AG04449 (cell line): ENCODE measurements around the gene SNAP47.

Experiments used
- CTCF ChIA-PET: fragments of 350-600 bp; formaldehyde crosslinking; extraction: SDS; loops from one replicate; lab custom pipeline; 2021; ENCODE audit warnings: antibody characterized with exemption; lab: Yijun Ruan, JAX
- POLR2A ChIA-PET: fragments of 400-600, 350-600 bp; formaldehyde crosslinking; extraction: SDS; loops from one replicate; lab custom pipeline; 2020; ENCODE audit warnings: antibody characterized with exemption, inconsistent platforms; lab: Yijun Ruan, JAX
- DNase-seq: peaks from one replicate; pipeline ENCODE4 v3.0.0-alpha.2; 2010; ENCODE audit warnings: low read depth, low spot score
- H3K4me3 ChIP-seq: 2 replicates; pipeline ENCODE4 v1.5.1; 2011; ENCODE audit warnings: low read depth, mild to moderate bottlenecking, control low read depth, low read length
- CTCF ChIP-seq: IDR thresholded peaks from one replicate; pipeline ENCODE4 v1.5.1; 2011; ENCODE audit warnings: mild to moderate bottlenecking, moderate library complexity, low read length, control low read depth, inconsistent platforms; ENCODE audit not compliant: insufficient read depth; ENCODE audit errors: missing control alignments

The SNAP47 gene

GRCh38 chr1:227734546-227734855 is 734 bp upstream of the SNAP47 start:
- TF ChIP-seq CTCF = no peak
- POLR2A ChIA-PET = interaction anchor here (0.6 to 1.1 kb wide), 4 partner anchors 13 to 171 kb away, joined by 3 to 4 read pairs (median 3); partner anchors contain the start of gene ZNF678
- CTCF ChIA-PET = interaction anchor here (1.0 to 1.6 kb wide), 4 partner anchors 31 to 219 kb away, joined by 3 to 10 read pairs (median 4); no protein-coding TSS in a partner anchor
- peak overlapping the region; percentile 93 for H3K4me3 ChIP-seq
- no peak for DNase-seq

- TF ChIP-seq CTCF = no peak
- H3K4me3 ChIP-seq = peak overlapping the region; percentile 93
- no peak for DNase-seq
- POLR2A ChIA-PET = interaction anchor here (0.9 to 1.1 kb wide), 2 partner anchors 14 to 24 kb away, joined by 3 to 4 read pairs; no protein-coding TSS in a partner anchor
- CTCF ChIA-PET = interaction anchor here (1.0 kb wide), 1 partner anchor 30 kb away, joined by 3 read pairs; no protein-coding TSS in a partner anchor
Measured at GRCh38 chr1:227735539-227736285, 477 bp downstream of the SNAP47 start.

- POLR2A ChIA-PET = no interaction called here
- no peak for TF ChIP-seq CTCF
Measured at GRCh38 chr1:227736814-227737432, 1.7 kb downstream of the SNAP47 start.

GRCh38 chr1:227738820-227739219 is 3.6 kb downstream of the SNAP47 start:
- TF ChIP-seq CTCF = no peak
- no peak for DNase-seq
- POLR2A ChIA-PET = no interaction called here
- no peak overlapping the region for H3K4me3 ChIP-seq
- CTCF ChIA-PET = interaction anchor here (0.9 to 1.6 kb wide), 2 partner anchors 8 to 24 kb away, joined by 3 read pairs; no protein-coding TSS in a partner anchor

More at GRCh38 chr1:227736814-227737432, 1.7 kb downstream of the SNAP47 start:
- CTCF ChIA-PET = no interaction called here
- no peak overlapping the region; the same call in 1 of the 2 replicates for H3K4me3 ChIP-seq
- no peak for DNase-seq

GRCh38 chr1:227739636-227740035 is 4.4 kb downstream of the SNAP47 start:
- no peak for DNase-seq
- ChIA-PET CTCF (interaction anchor here (0.9 to 1.6 kb wide), 2 partner anchors 9 to 24 kb away, joined by 3 read pairs; no protein-coding TSS in a partner anchor), POLR2A (no interaction called here)
- no peak overlapping the region for H3K4me3 ChIP-seq
- TF ChIP-seq CTCF = no peak

GRCh38 chr1:227740401-227740960 is 5.2 kb downstream of the SNAP47 start:
- ChIA-PET POLR2A (no interaction called here), CTCF (no interaction called here)
- DNase-seq = no peak

More at GRCh38 chr1:227740401-227740960, 5.2 kb downstream of the SNAP47 start:
- no peak overlapping the region for H3K4me3 ChIP-seq
- no peak for TF ChIP-seq CTCF
